GM19193 (cell line): ENCODE results near the gene SP140.

Experiments
- POLR2A ChIP-seq: IDR thresholded peaks from 4 replicates; pipeline ENCODE4 v1.6.1; 2011; ENCODE audit not compliant: insufficient read depth, insufficient read length; ENCODE audit errors: extremely low read depth

The SP140 gene

GRCh38 chr2:230218421-230218820 lies 7.1 kb upstream of the SP140 start:
- TF ChIP-seq POLR2A, result no peak

DNA sequence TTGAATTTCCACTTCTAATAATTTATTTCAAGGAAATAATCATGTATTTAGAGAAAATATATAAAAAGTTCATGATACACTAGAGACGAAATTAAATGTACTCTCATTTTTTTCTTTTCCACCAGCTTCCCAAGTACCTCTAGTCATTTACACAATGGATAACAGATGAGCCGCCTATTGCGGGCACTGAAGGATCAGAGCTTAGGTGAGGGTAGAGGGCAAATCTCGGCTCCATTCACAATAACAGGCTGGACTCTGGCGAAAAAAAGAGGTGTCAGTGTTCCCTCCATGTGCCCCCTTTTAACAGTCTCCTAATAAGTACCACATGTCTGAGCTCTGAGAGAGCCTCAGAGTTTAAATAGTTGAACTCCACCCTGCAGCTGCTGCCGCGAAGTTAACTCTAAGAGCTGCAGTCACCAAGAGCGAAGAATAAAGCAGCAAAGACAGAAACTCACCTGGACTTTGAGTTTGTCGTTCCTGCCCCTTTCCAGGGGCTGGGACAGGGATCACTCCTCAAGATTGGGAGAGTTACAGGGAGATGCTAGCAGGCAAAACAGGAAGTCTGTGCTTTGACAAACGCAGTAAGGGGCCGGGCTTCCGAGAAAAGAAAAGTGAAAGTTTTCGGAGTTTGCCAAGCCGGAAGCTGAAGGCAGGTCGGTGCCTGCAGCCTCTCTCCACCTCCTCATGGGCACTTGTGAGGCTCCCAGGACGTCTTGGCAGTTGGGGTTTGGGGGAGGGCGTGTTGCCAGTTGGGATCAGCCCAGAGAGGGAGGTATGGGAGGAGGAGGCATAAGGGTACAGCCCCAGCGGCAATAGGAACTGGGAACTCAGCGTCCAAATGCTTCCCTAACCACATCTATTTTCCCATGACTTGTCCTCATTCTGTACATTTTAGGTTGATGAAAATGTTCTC lies 5.9 kb upstream of the SP140 start, which contains the start of gene SP110:
Gene SP110 (minus strand): TSS at position 566 of the 913 bp plus-strand sequence. CDS start 3,057 bp downstream, outside the sequence.
- TF ChIP-seq POLR2A, result peak; percentile 79

DNA sequence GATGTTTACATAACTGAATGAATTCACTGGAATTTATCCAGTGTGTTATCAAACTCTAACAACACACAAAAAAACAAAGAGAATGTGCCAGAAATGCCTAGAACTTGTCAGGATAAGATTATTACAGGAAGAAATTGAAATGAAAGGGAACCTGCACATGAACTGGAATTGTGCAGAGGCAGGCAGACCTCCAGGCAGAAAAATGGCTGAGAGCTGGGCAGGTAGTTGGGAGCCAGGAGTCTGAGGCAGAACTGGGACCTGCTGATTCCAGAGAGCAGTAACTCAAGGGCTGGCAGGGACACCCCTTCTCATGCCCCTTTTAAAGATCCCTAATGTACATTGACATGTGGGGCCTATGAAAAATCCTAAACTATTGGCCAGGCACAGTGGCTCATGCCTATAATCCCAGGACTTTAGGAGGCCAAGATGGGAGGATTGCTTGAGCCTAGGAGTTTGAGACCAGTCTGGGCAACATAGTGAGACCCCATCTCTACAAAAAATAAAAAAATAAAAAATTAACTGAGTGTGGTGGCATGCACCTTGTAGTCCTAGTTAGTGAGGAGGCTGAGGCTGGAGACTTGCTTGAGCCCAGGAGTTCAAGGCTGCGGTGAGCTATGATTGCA lies 5.1 kb upstream of the SP140 start:
- no peak for TF ChIP-seq POLR2A

- no peak for TF ChIP-seq POLR2A
These were observed 4.0 kb upstream of the SP140 start for GRCh38 chr2:230221493-230221892.

DNA sequence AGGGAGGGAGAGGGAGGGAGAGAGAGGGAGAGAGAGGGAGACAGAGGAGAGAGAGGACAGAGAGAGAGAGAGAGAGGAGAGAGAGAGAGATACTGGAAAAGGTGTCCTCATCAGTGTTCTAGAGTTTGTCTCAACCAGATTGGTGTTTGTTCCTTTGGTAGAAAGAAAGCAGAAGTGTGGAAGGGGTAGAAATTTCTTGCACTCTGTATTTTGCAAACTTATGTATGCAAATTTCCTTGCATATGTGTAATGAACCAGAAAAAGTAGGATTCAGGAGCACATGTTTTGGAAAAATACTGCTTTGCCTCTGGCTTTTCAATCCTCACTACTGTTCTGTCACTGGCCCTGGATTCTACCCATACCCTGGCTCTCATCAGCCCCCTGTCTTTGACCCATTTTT lies 1.1 kb upstream of the SP140 start:
- TF ChIP-seq POLR2A, result no peak

GRCh38 chr2:230226051-230226551 lies 565 bp downstream of the SP140 start:
- TF ChIP-seq POLR2A, result no peak

- no peak for TF ChIP-seq POLR2A
These were observed 1.7 kb downstream of the SP140 start for GRCh38 chr2:230227216-230227615.

- TF ChIP-seq POLR2A, result no peak
These were observed 4.6 kb downstream of the SP140 start for GRCh38 chr2:230230087-230230486.

GRCh38 chr2:230230496-230231200 lies 5.1 kb downstream of the SP140 start:
- no peak for TF ChIP-seq POLR2A

GRCh38 chr2:230231251-230231650 lies 5.7 kb downstream of the SP140 start:
- TF ChIP-seq POLR2A, result no peak

GRCh38 chr2:230234122-230234722 lies 8.7 kb downstream of the SP140 start:
- TF ChIP-seq POLR2A, result no peak

DNA sequence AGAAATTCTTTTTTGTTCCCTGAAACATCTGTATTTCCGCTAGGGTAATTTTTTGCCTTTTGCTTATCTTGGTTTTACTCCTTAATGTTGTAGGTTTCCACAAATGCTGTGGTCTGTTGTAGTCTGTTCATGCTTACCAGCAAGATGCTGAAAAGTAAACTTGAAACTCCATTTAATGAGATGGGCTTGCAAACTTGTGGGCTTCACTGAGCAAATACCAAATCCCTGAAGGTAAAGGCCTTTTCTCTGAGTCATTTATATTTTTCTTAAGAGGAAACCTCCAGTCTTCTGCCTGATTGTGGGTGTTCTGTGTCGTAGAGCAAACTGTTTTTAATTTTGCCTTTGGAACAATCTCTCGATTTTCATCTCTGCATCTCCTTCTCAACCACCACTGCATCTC lies 9.3 kb downstream of the SP140 start:
- no peak for TF ChIP-seq POLR2A

GRCh38 chr2:230244211-230244610 lies 18.7 kb downstream of the SP140 start:
- TF ChIP-seq POLR2A, result no peak

DNA sequence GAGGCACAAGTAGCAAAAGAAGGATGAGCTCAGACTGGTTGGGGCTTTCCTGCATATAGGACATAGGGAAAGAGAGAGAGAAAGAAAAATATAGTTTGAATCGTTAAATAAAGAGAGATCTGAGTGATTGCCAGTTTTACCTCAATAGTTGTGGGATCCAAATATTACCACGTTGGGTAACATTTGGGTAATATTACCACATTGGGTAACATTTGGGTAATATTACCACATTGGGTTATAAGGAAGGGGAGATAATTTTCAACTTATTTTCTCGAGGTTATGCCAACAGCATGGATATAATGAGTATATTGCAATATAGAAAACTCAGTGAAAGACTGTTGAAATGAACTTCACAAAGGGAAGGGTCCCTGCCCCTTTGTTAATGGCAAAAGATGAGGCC lies 20.7 kb downstream of the SP140 start:
- no peak for TF ChIP-seq POLR2A

DNA sequence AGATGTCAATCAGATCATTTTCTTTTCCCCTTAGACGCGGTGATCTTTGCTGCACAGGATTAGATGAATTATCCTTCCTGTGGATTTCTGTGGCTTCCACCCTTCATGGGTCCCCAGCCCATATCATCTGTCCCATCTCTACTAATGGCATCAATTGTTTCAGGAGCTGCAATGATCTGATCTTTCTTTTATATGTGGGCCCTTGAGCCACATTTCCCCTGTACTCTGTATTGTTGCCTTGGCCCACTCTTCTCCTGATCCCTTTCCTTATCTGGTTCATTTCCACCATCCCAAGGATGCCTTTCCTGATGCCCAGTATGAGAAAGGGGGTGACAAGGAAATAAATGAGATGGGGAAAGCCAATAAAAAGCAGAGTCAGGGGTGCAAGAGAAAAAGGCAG lies 24.7 kb downstream of the SP140 start:
- no peak for TF ChIP-seq POLR2A

GRCh38 chr2:230254152-230254881 lies 28.8 kb downstream of the SP140 start:
- TF ChIP-seq POLR2A, result no peak
